H9 (cell line): ENCODE data around the gene TOP1. TPM values are rescaled to one million over a fixed set of nuclear protein-coding genes. Genes with fewer than 3 reads are reported as not detected.

Source experiments
- DNase-seq: peaks from one replicate; pipeline ENCODE4 v3.0.0-alpha.2; 2017
- H2AFZ ChIP-seq: one replicate; pipeline ENCODE4 v1.6.1; 2013; ENCODE audit warnings: mild to moderate bottlenecking, low read length, control low read depth, moderate library complexity
- H2AK5ac ChIP-seq: 2 replicates; pipeline ENCODE4 v1.6.1; 2013; ENCODE audit warnings: low read length, control low read depth, mixed read lengths; ENCODE audit not compliant: insufficient read length
- H2BK120ac ChIP-seq: one replicate; pipeline ENCODE4 v1.6.1; 2013; ENCODE audit warnings: low read depth, mild to moderate bottlenecking, low read length, control low read depth, inconsistent platforms; ENCODE audit not compliant: poor library complexity, severe bottlenecking
- H2BK12ac ChIP-seq: 2 replicates; pipeline ENCODE4 v1.6.1; 2013; ENCODE audit warnings: low read length, control low read depth, mixed read lengths, low read depth; ENCODE audit not compliant: insufficient read length
- H2BK15ac ChIP-seq: 2 replicates; pipeline ENCODE4 v1.6.1; 2013; ENCODE audit warnings: low read depth, low read length, control low read depth
- H2BK20ac ChIP-seq: one replicate; pipeline ENCODE4 v1.6.1; 2013; ENCODE audit warnings: low read depth, mild to moderate bottlenecking, low read length, control low read depth, inconsistent platforms; ENCODE audit not compliant: poor library complexity, severe bottlenecking
- H2BK5ac ChIP-seq: 2 replicates; pipeline ENCODE4 v1.6.1; 2013; ENCODE audit warnings: low read length, control low read depth, mixed read lengths; ENCODE audit not compliant: insufficient read length
- H3K14ac ChIP-seq: 2 replicates; pipeline ENCODE4 v1.6.1; 2013; ENCODE audit warnings: low read length, control low read depth; ENCODE audit not compliant: insufficient read depth
- H3K18ac ChIP-seq: 2 replicates; pipeline ENCODE4 v1.6.1; 2013; ENCODE audit warnings: low read depth, mild to moderate bottlenecking, mixed read lengths, low read length, control low read depth; ENCODE audit not compliant: insufficient read length
- H3K23ac ChIP-seq: 2 replicates; pipeline ENCODE4 v1.6.1; 2013; ENCODE audit warnings: low read length, control low read depth, mixed read lengths, low read depth; ENCODE audit not compliant: insufficient read length
- H3K23me2 ChIP-seq: 2 replicates; pipeline ENCODE4 v1.6.1; 2013; ENCODE audit warnings: low read depth, mild to moderate bottlenecking, mixed read lengths, low read length, control low read depth; ENCODE audit not compliant: insufficient read length, poor library complexity, severe bottlenecking
- H3K27ac ChIP-seq: 2 replicates; pipeline ENCODE4 v1.5.1; 2013; ENCODE audit warnings: low read length, control low read depth, mixed read lengths, low read depth; ENCODE audit not compliant: insufficient read length
- H3K27me3 ChIP-seq: 2 replicates; pipeline ENCODE4 v1.6.1; 2013; ENCODE audit warnings: low read length, control low read depth, inconsistent platforms; ENCODE audit not compliant: insufficient read depth
- H3K4ac ChIP-seq: 2 replicates; pipeline ENCODE4 v1.6.1; 2013; ENCODE audit warnings: low read depth, mild to moderate bottlenecking, control low read depth, inconsistent platforms, low read length, moderate library complexity
- H3K4me1 ChIP-seq: 2 replicates; pipeline ENCODE4 v1.6.1; 2013; ENCODE audit warnings: low read length, control low read depth, inconsistent platforms; ENCODE audit not compliant: insufficient read depth
- H3K4me2 ChIP-seq: 2 replicates; pipeline ENCODE4 v1.6.1; 2013; ENCODE audit warnings: low read length, control low read depth, mixed read lengths; ENCODE audit not compliant: insufficient read length, insufficient read depth
- H3K56ac ChIP-seq: 2 replicates; pipeline ENCODE4 v1.6.1; 2013; ENCODE audit warnings: low read depth, mild to moderate bottlenecking, mixed read lengths, low read length, control low read depth; ENCODE audit not compliant: insufficient read length
- H3K79me1 ChIP-seq: 2 replicates; pipeline ENCODE4 v1.6.1; 2013; ENCODE audit warnings: low read depth, mild to moderate bottlenecking, moderate library complexity, low read length, control low read depth, inconsistent platforms; ENCODE audit not compliant: insufficient read depth, poor library complexity, severe bottlenecking
- H3K79me2 ChIP-seq: 2 replicates; pipeline ENCODE4 v1.6.1; 2013; ENCODE audit warnings: low read length, control low read depth, inconsistent platforms; ENCODE audit not compliant: insufficient read depth
- H3K9ac ChIP-seq: 2 replicates; pipeline ENCODE4 v1.6.1; 2013; ENCODE audit warnings: low read length, control low read depth, mixed read lengths; ENCODE audit not compliant: insufficient read length; ENCODE audit errors: extremely low read depth
- H3K9me3 ChIP-seq: one replicate; pipeline ENCODE4 v1.6.1; 2013; ENCODE audit warnings: low read depth, low read length, inconsistent platforms; ENCODE audit not compliant: control insufficient read depth
- H3T11ph ChIP-seq: one replicate; pipeline ENCODE4 v1.6.1; 2013; ENCODE audit warnings: mild to moderate bottlenecking, low read length, control low read depth, inconsistent platforms
- H4K20me1 ChIP-seq: one replicate; pipeline ENCODE4 v1.6.1; 2013; ENCODE audit not compliant: control insufficient read depth, insufficient read length, insufficient read depth
- H4K5ac ChIP-seq: 2 replicates; pipeline ENCODE4 v1.6.1; 2013; ENCODE audit warnings: low read depth, mild to moderate bottlenecking, mixed read lengths, low read length, control low read depth; ENCODE audit not compliant: insufficient read length
- H4K8ac ChIP-seq: replicated peaks from 2 replicates; pipeline ENCODE4 v1.6.1; 2013; ENCODE audit warnings: low read length, control low read depth, mixed read lengths, low read depth; ENCODE audit not compliant: insufficient read length
- H4K91ac ChIP-seq: 2 replicates; pipeline ENCODE4 v1.6.1; 2013; ENCODE audit warnings: low read depth, mild to moderate bottlenecking, moderate library complexity, mixed read lengths, low read length, control low read depth; ENCODE audit not compliant: insufficient read length
- H3K27ac Mint-ChIP-seq, 3 experiments: 2 replicates in 2 of 3; 3 replicates in 1 of 3; pipeline ENCODE4 v1.8.0; 2020 to 2021; ENCODE audit warnings: mixed read lengths in 3 of 3, mild to moderate bottlenecking in 1 of 3, moderate library complexity in 1 of 3
- H3K27me3 Mint-ChIP-seq: 2 replicates; pipeline ENCODE4 v1.8.0; 2021; ENCODE audit warnings: low read depth, mild to moderate bottlenecking, moderate library complexity, mixed read lengths
- H3K36me3 Mint-ChIP-seq, 3 experiments: 2 replicates in 2 of 3; 3 replicates in 1 of 3; pipeline ENCODE4 v1.8.0; 2020 to 2021; ENCODE audit warnings: low read depth in 3 of 3, mixed read lengths in 3 of 3; ENCODE audit not compliant: insufficient read depth in 1 of 3
- H3K4me1 Mint-ChIP-seq, 2 experiments: 2 replicates each; pipeline ENCODE4 v1.8.0; 2020; ENCODE audit warnings: mixed read lengths in 2 of 2
- H3K4me3 Mint-ChIP-seq, 2 experiments: 2 replicates in 1 of 2; 3 replicates in 1 of 2; pipeline ENCODE4 v1.8.0; 2020 to 2021; ENCODE audit warnings: mild to moderate bottlenecking in 2 of 2, mixed read lengths in 2 of 2, moderate library complexity in 1 of 2
- H3K9me3 Mint-ChIP-seq, 2 experiments: 2 replicates in 1 of 2; 3 replicates in 1 of 2; pipeline ENCODE4 v1.8.0; 2020; ENCODE audit warnings: mild to moderate bottlenecking in 2 of 2, mixed read lengths in 2 of 2, moderate library complexity in 1 of 2
- CTCF ChIP-seq: fragments of 200-600 bp; sonication (generic); conservative IDR thresholded peaks from 3 replicates; pipeline ENCODE4 v1.8.0; 2021; ENCODE audit warnings: antibody characterized with exemption, mild to moderate bottlenecking
- WGBS: extraction: QIAGEN DNeasy Blood & Tissue Kit; methylation state at CpG from one replicate; pipeline ENCODE4 v1.1.7; 2013; ENCODE audit warnings: missing lambda C conversion rate, low lambda C conversion rate, mixed read lengths; ENCODE audit not compliant: insufficient read length; ENCODE audit errors: extremely low coverage; 5-methylcytosine and 5-hydroxymethylcytosine counted together
- total RNA-seq: library from RNA; stranded (reverse); gene quantifications from 2 replicates; pipeline ENCODE4 v1.2.1, GENCODE V29; 2021

TOP1 gene
- total RNA-seq, 1 experiment from 2014 or later = 96.4 TPM

- Histone ChIP-seq H2BK15ac (no peak overlapping the region), H2BK120ac (no peak overlapping the region), H3K9ac (no peak overlapping the region), H2AK5ac (no peak overlapping the region), H3K56ac (no peak overlapping the region), H3K18ac (no peak overlapping the region), H3K27ac (no peak overlapping the region), H2BK20ac (no peak overlapping the region), H4K91ac (no peak overlapping the region), H3K4me2 (no peak overlapping the region), H3K4ac (no peak overlapping the region), H2BK12ac (no peak overlapping the region), H3K9me3 (no peaks in the 10 kb centered on the region), H3K79me2 (no peaks in the 10 kb centered on the region), H3K4me1 (no peaks in the 10 kb centered on the region), H3K23me2 (no peaks in the 10 kb centered on the region), H4K8ac (no peak overlapping the region), H3K79me1 (no peaks in the 10 kb centered on the region), H4K5ac (no peak overlapping the region), H3K14ac (no peak overlapping the region), H2BK5ac (no peak overlapping the region), H3K27me3 (no peaks in the 10 kb centered on the region), H2AFZ (no peak overlapping the region), H3T11ph (no peak overlapping the region), H3K23ac (no peak overlapping the region), H4K20me1 (no peaks in the 10 kb centered on the region)
- Mint-ChIP-seq H3K36me3 (peaks cover 59 to 95% (median 89%) of the 10 kb centered on the region in 3 experiments; a peak in 6 of 7 replicates), H3K4me3 (no peak overlapping the region; a peak in 1 of 5 replicates), H3K4me1 (peaks cover 4 to 18% of the 10 kb centered on the region in 2 experiments; a peak in 3 of 4 replicates), H3K27ac (peak overlapping the region in 1 of 3 experiments; percentile 66; a peak in 3 of 7 replicates), H3K9me3 (no peaks in the 10 kb centered on the region), H3K27me3 (no peaks in the 10 kb centered on the region)
- TF ChIP-seq CTCF = no peak
- WGBS = no CpG with 5 or more reads among the region's 3 CpGs
- peak; percentile 10 for DNase-seq
These were observed 143.2 kb downstream of the TOP1 start for GRCh38 chr20:41171736-41172295.
